ENCODE results near the gene BAIAP2.

GRCh38 chr17:81160747-81161453, 125.9 kb downstream of the BAIAP2 start:
- TF ChIP-seq POLR2A (IDR thresholded peaks at IDR 0.05) = no peak
- TF ChIP-seq CTCF (IDR thresholded peaks at IDR 0.05) = no peak
